ENCODE data around the gene TRMT44. TPM values are rescaled to one million over a fixed set of nuclear protein-coding genes. Genes with fewer than 3 reads are reported as not detected.

Gene TRMT44
- polyA plus RNA-seq, 3 donors, result 4.9 to 7.5 (median 6.6) TPM

- H3K36me3 Mint-ChIP-seq, result peaks cover 63 to 68% of the 10 kb centered on the region in 2 donors
- peaks cover 4% of the 10 kb centered on the region for H3K4me1 Mint-ChIP-seq
- no peaks in the 10 kb centered on the region for H3K27me3 ChIP-seq (ENCODE audit: control insufficient read depth in 2 of 2, insufficient read depth in 2 of 2, low read length in 2 of 2)
- no peak overlapping the region for H3K4me3 ChIP-seq (replicated peaks in 1 of 3; ENCODE audit: low read depth in 2 of 3, low read length in 3 of 3)
- peaks cover 41 to 66% of the 10 kb centered on the region in 2 donors for H3K36me3 ChIP-seq (replicated peaks in 1 of 2; ENCODE audit: control insufficient read depth in 1 of 2, insufficient read depth in 2 of 2, low read length in 2 of 2)
- no peaks in the 10 kb centered on the region for H3K9me3 Mint-ChIP-seq
- no peak overlapping the region for H3K27ac ChIP-seq (ENCODE audit: low read depth in 1 of 2, low read length in 2 of 2)
- WGBS (ENCODE audit: insufficient coverage), result 97% methylated on average over 19 of the region's 19 CpGs
- no peaks in the 10 kb centered on the region for H3K79me2 ChIP-seq (ENCODE audit: insufficient read depth, low read length)
- peaks cover 0 to 2% (median 0%) of the 10 kb centered on the region in 3 donors for H3K27me3 Mint-ChIP-seq (ENCODE audit: low read depth in 3 of 3)
- H3K27ac Mint-ChIP-seq, result no peak overlapping the region
- H3K4me1 ChIP-seq (ENCODE audit: control insufficient read depth in 1 of 2, insufficient read depth in 2 of 2, low read length in 2 of 2), result no peaks in the 10 kb centered on the region
- H2AFZ ChIP-seq (ENCODE audit: insufficient read depth, low read depth, low read length, poor library complexity, severe bottlenecking), result no peak overlapping the region
- no peak for DNase-seq
- intact Hi-C loops (cut with micrococcal nuclease), result no loop called here
- no peak overlapping the region for H3K4me3 Mint-ChIP-seq
- no peaks in the 10 kb centered on the region for H4K20me1 ChIP-seq (ENCODE audit: insufficient read depth, low read length)
- no peak overlapping the region for H3K4me2 ChIP-seq (replicated peaks; ENCODE audit: extremely low read depth, low read length, poor library complexity, severe bottlenecking)
- H3K9me3 ChIP-seq (replicated peaks in 1 of 2; ENCODE audit: control insufficient read depth in 1 of 2, insufficient read depth in 1 of 2, low read length in 2 of 2), result no peaks in the 10 kb centered on the region
- no peak overlapping the region for H3K9ac ChIP-seq (ENCODE audit: insufficient read depth, low read length, poor library complexity, severe bottlenecking)
- no peak for TF ChIP-seq CTCF (IDR thresholded peaks at IDR 0.05)
These were observed 46.5 kb upstream of the TRMT44 start for GRCh38 chr4:8394061-8394519.

GRCh38 chr4:8394806-8395205 lies 45.8 kb upstream of the TRMT44 start:
- no peak for DNase-seq
- Mint-ChIP-seq H3K4me3 (no peak overlapping the region), H3K27me3 (ENCODE audit: low read depth in 3 of 3) (peaks cover 0 to 2% (median 0%) of the 10 kb centered on the region in 3 donors), H3K4me1 (peaks cover 4% of the 10 kb centered on the region), H3K36me3 (peaks cover 61 to 70% of the 10 kb centered on the region in 2 donors), H3K9me3 (no peaks in the 10 kb centered on the region), H3K27ac (no peak overlapping the region)
- Histone ChIP-seq H3K9me3 (replicated peaks in 1 of 2; ENCODE audit: control insufficient read depth in 1 of 2, insufficient read depth in 1 of 2, low read length in 2 of 2) (no peaks in the 10 kb centered on the region), H3K4me2 (replicated peaks; ENCODE audit: extremely low read depth, low read length, poor library complexity, severe bottlenecking) (no peak overlapping the region), H2AFZ (ENCODE audit: insufficient read depth, low read depth, low read length, poor library complexity, severe bottlenecking) (no peak overlapping the region), H3K4me1 (ENCODE audit: control insufficient read depth in 1 of 2, insufficient read depth in 2 of 2, low read length in 2 of 2) (no peaks in the 10 kb centered on the region), H3K9ac (ENCODE audit: insufficient read depth, low read length, poor library complexity, severe bottlenecking) (no peak overlapping the region), H3K4me3 (replicated peaks in 1 of 3; ENCODE audit: low read depth in 2 of 3, low read length in 3 of 3) (no peak overlapping the region), H3K79me2 (ENCODE audit: insufficient read depth, low read length) (no peaks in the 10 kb centered on the region), H4K20me1 (ENCODE audit: insufficient read depth, low read length) (no peaks in the 10 kb centered on the region), H3K27ac (ENCODE audit: low read depth in 1 of 2, low read length in 2 of 2) (no peak overlapping the region), H3K27me3 (ENCODE audit: control insufficient read depth in 2 of 2, insufficient read depth in 2 of 2, low read length in 2 of 2) (no peaks in the 10 kb centered on the region), H3K36me3 (replicated peaks in 1 of 2; ENCODE audit: control insufficient read depth in 1 of 2, insufficient read depth in 2 of 2, low read length in 2 of 2) (peaks cover 40 to 65% of the 10 kb centered on the region in 2 donors)
- 99% methylated on average over 9 of the region's 12 CpGs for WGBS (ENCODE audit: insufficient coverage)
- intact Hi-C loops (cut with micrococcal nuclease), result no loop called here
- no peak for TF ChIP-seq CTCF (IDR thresholded peaks at IDR 0.05)

Data from CD14-positive monocyte (primary cell).